H9 (cell line): ENCODE data around the gene JARID2. TPM values are rescaled to one million over a fixed set of nuclear protein-coding genes. Genes with fewer than 3 reads are reported as not detected.

Experiments used
- DNase-seq: peaks from one replicate; pipeline ENCODE4 v3.0.0-alpha.2; 2017
- H2AFZ ChIP-seq: one replicate; pipeline ENCODE4 v1.6.1; 2013; ENCODE audit warnings: mild to moderate bottlenecking, low read length, control low read depth, moderate library complexity
- H2AK5ac ChIP-seq: 2 replicates; pipeline ENCODE4 v1.6.1; 2013; ENCODE audit warnings: low read length, control low read depth, mixed read lengths; ENCODE audit not compliant: insufficient read length
- H2BK120ac ChIP-seq: one replicate; pipeline ENCODE4 v1.6.1; 2013; ENCODE audit warnings: low read depth, mild to moderate bottlenecking, low read length, control low read depth, inconsistent platforms; ENCODE audit not compliant: poor library complexity, severe bottlenecking
- H2BK12ac ChIP-seq: 2 replicates; pipeline ENCODE4 v1.6.1; 2013; ENCODE audit warnings: low read length, control low read depth, mixed read lengths, low read depth; ENCODE audit not compliant: insufficient read length
- H2BK15ac ChIP-seq: 2 replicates; pipeline ENCODE4 v1.6.1; 2013; ENCODE audit warnings: low read depth, low read length, control low read depth
- H2BK20ac ChIP-seq: one replicate; pipeline ENCODE4 v1.6.1; 2013; ENCODE audit warnings: low read depth, mild to moderate bottlenecking, low read length, control low read depth, inconsistent platforms; ENCODE audit not compliant: poor library complexity, severe bottlenecking
- H2BK5ac ChIP-seq: 2 replicates; pipeline ENCODE4 v1.6.1; 2013; ENCODE audit warnings: low read length, control low read depth, mixed read lengths; ENCODE audit not compliant: insufficient read length
- H3K14ac ChIP-seq: 2 replicates; pipeline ENCODE4 v1.6.1; 2013; ENCODE audit warnings: low read length, control low read depth; ENCODE audit not compliant: insufficient read depth
- H3K18ac ChIP-seq: 2 replicates; pipeline ENCODE4 v1.6.1; 2013; ENCODE audit warnings: low read depth, mild to moderate bottlenecking, mixed read lengths, low read length, control low read depth; ENCODE audit not compliant: insufficient read length
- H3K23ac ChIP-seq: 2 replicates; pipeline ENCODE4 v1.6.1; 2013; ENCODE audit warnings: low read length, control low read depth, mixed read lengths, low read depth; ENCODE audit not compliant: insufficient read length
- H3K23me2 ChIP-seq: 2 replicates; pipeline ENCODE4 v1.6.1; 2013; ENCODE audit warnings: low read depth, mild to moderate bottlenecking, mixed read lengths, low read length, control low read depth; ENCODE audit not compliant: insufficient read length, poor library complexity, severe bottlenecking
- H3K27ac ChIP-seq: 2 replicates; pipeline ENCODE4 v1.5.1; 2013; ENCODE audit warnings: low read length, control low read depth, mixed read lengths, low read depth; ENCODE audit not compliant: insufficient read length
- H3K27me3 ChIP-seq: 2 replicates; pipeline ENCODE4 v1.6.1; 2013; ENCODE audit warnings: low read length, control low read depth, inconsistent platforms; ENCODE audit not compliant: insufficient read depth
- H3K4ac ChIP-seq: 2 replicates; pipeline ENCODE4 v1.6.1; 2013; ENCODE audit warnings: low read depth, mild to moderate bottlenecking, control low read depth, inconsistent platforms, low read length, moderate library complexity
- H3K4me1 ChIP-seq: 2 replicates; pipeline ENCODE4 v1.6.1; 2013; ENCODE audit warnings: low read length, control low read depth, inconsistent platforms; ENCODE audit not compliant: insufficient read depth
- H3K4me2 ChIP-seq: 2 replicates; pipeline ENCODE4 v1.6.1; 2013; ENCODE audit warnings: low read length, control low read depth, mixed read lengths; ENCODE audit not compliant: insufficient read length, insufficient read depth
- H3K56ac ChIP-seq: 2 replicates; pipeline ENCODE4 v1.6.1; 2013; ENCODE audit warnings: low read depth, mild to moderate bottlenecking, mixed read lengths, low read length, control low read depth; ENCODE audit not compliant: insufficient read length
- H3K79me1 ChIP-seq: 2 replicates; pipeline ENCODE4 v1.6.1; 2013; ENCODE audit warnings: low read depth, mild to moderate bottlenecking, moderate library complexity, low read length, control low read depth, inconsistent platforms; ENCODE audit not compliant: insufficient read depth, poor library complexity, severe bottlenecking
- H3K79me2 ChIP-seq: 2 replicates; pipeline ENCODE4 v1.6.1; 2013; ENCODE audit warnings: low read length, control low read depth, inconsistent platforms; ENCODE audit not compliant: insufficient read depth
- H3K9ac ChIP-seq: 2 replicates; pipeline ENCODE4 v1.6.1; 2013; ENCODE audit warnings: low read length, control low read depth, mixed read lengths; ENCODE audit not compliant: insufficient read length; ENCODE audit errors: extremely low read depth
- H3K9me3 ChIP-seq: one replicate; pipeline ENCODE4 v1.6.1; 2013; ENCODE audit warnings: low read depth, low read length, inconsistent platforms; ENCODE audit not compliant: control insufficient read depth
- H3T11ph ChIP-seq: one replicate; pipeline ENCODE4 v1.6.1; 2013; ENCODE audit warnings: mild to moderate bottlenecking, low read length, control low read depth, inconsistent platforms
- H4K20me1 ChIP-seq: one replicate; pipeline ENCODE4 v1.6.1; 2013; ENCODE audit not compliant: control insufficient read depth, insufficient read length, insufficient read depth
- H4K5ac ChIP-seq: 2 replicates; pipeline ENCODE4 v1.6.1; 2013; ENCODE audit warnings: low read depth, mild to moderate bottlenecking, mixed read lengths, low read length, control low read depth; ENCODE audit not compliant: insufficient read length
- H4K8ac ChIP-seq: replicated peaks from 2 replicates; pipeline ENCODE4 v1.6.1; 2013; ENCODE audit warnings: low read length, control low read depth, mixed read lengths, low read depth; ENCODE audit not compliant: insufficient read length
- H4K91ac ChIP-seq: 2 replicates; pipeline ENCODE4 v1.6.1; 2013; ENCODE audit warnings: low read depth, mild to moderate bottlenecking, moderate library complexity, mixed read lengths, low read length, control low read depth; ENCODE audit not compliant: insufficient read length
- H3K27ac Mint-ChIP-seq, 3 experiments: 2 replicates in 2 of 3; 3 replicates in 1 of 3; pipeline ENCODE4 v1.8.0; 2020 to 2021; ENCODE audit warnings: mixed read lengths in 3 of 3, mild to moderate bottlenecking in 1 of 3, moderate library complexity in 1 of 3
- H3K27me3 Mint-ChIP-seq: 2 replicates; pipeline ENCODE4 v1.8.0; 2021; ENCODE audit warnings: low read depth, mild to moderate bottlenecking, moderate library complexity, mixed read lengths
- H3K36me3 Mint-ChIP-seq, 3 experiments: 2 replicates in 2 of 3; 3 replicates in 1 of 3; pipeline ENCODE4 v1.8.0; 2020 to 2021; ENCODE audit warnings: low read depth in 3 of 3, mixed read lengths in 3 of 3; ENCODE audit not compliant: insufficient read depth in 1 of 3
- H3K4me1 Mint-ChIP-seq, 2 experiments: 2 replicates each; pipeline ENCODE4 v1.8.0; 2020; ENCODE audit warnings: mixed read lengths in 2 of 2
- H3K4me3 Mint-ChIP-seq, 2 experiments: 2 replicates in 1 of 2; 3 replicates in 1 of 2; pipeline ENCODE4 v1.8.0; 2020 to 2021; ENCODE audit warnings: mild to moderate bottlenecking in 2 of 2, mixed read lengths in 2 of 2, moderate library complexity in 1 of 2
- H3K9me3 Mint-ChIP-seq, 2 experiments: 2 replicates in 1 of 2; 3 replicates in 1 of 2; pipeline ENCODE4 v1.8.0; 2020; ENCODE audit warnings: mild to moderate bottlenecking in 2 of 2, mixed read lengths in 2 of 2, moderate library complexity in 1 of 2
- WGBS: extraction: QIAGEN DNeasy Blood & Tissue Kit; methylation state at CpG from one replicate; pipeline ENCODE4 v1.1.7; 2013; ENCODE audit warnings: missing lambda C conversion rate, low lambda C conversion rate, mixed read lengths; ENCODE audit not compliant: insufficient read length; ENCODE audit errors: extremely low coverage; 5-methylcytosine and 5-hydroxymethylcytosine counted together
- total RNA-seq: library from RNA; stranded (reverse); gene quantifications from 2 replicates; pipeline ENCODE4 v1.2.1, GENCODE V29; 2021
- TF ChIP-seq, protein P1 (sequence below): fragments of 200-600 bp; sonication (generic); conservative IDR thresholded peaks from 3 replicates; pipeline ENCODE4 v1.8.0; 2021; ENCODE audit warnings: antibody characterized with exemption, mild to moderate bottlenecking

Gene JARID2
- total RNA-seq, 1 experiment from 2014 or later: 174 TPM

DNA sequence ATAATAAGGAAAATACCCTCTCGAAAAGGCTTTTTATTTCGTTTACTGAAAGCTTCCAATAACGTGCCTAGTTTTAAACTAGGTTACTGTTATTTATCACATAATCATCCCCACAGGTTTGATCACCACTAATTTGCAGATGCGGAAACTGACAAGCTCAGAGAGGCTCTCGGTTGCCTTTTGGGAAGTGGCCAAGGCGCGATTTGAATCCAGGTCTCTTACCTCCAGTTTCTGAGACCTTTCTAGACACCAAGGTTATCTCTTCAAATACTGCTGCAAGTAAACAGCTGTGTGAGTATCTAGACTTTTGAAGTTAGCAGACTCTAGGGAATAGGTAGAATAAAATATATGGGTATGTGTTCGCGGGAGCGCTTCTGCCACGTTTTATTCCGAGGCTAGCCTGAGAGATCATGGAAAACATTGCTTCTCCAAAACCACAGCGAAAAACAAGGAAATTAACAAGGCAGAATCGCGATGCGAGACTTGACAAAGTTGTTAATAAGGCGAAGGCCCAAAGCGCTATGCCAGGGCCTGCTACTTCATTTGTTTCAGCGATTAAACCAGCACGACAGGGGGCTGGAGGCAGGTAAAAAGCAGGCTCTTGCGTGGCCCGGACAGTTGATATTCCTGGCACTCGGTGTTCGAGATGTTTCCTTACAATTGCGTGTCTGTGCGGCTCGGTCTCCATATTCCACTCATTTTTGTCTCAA, 1.8 kb upstream of the JARID2 start:
- H3K79me2 ChIP-seq: peaks cover 25% of the 10 kb centered on the region
- no peaks in the 10 kb centered on the region for H3K79me1 ChIP-seq
- no peak overlapping the region for H4K5ac ChIP-seq
- Mint-ChIP-seq H3K4me1 (peaks cover 47 to 49% of the 10 kb centered on the region in 2 experiments), H3K27ac (peak overlapping the region; percentile 91 to 98 (median 94)), H3K27me3 (no peaks in the 10 kb centered on the region), H3K4me3 (peak overlapping the region; percentile 93 to 99), H3K36me3 (peaks cover 19 to 22% (median 21%) of the 10 kb centered on the region in 3 experiments), H3K9me3 (peaks cover 4 to 14% of the 10 kb centered on the region in 2 experiments)
- H3K14ac ChIP-seq: peak overlapping the region; percentile 61; the same call in 1 of the 2 replicates
- H2BK12ac ChIP-seq: no peak overlapping the region
- no peak overlapping the region for H3K18ac ChIP-seq
- H3K4me1 ChIP-seq: peaks cover 6% of the 10 kb centered on the region
- H2AFZ ChIP-seq: no peak overlapping the region
- peaks cover 3% of the 10 kb centered on the region for H4K20me1 ChIP-seq
- peak overlapping the region; percentile 62 for H2BK5ac ChIP-seq
- H2BK20ac ChIP-seq: no peak overlapping the region
- H2AK5ac ChIP-seq: no peak overlapping the region
- H2BK15ac ChIP-seq: no peak overlapping the region
- H3K27ac ChIP-seq: peak overlapping the region; percentile 83
- TF ChIP-seq, protein P1, sequence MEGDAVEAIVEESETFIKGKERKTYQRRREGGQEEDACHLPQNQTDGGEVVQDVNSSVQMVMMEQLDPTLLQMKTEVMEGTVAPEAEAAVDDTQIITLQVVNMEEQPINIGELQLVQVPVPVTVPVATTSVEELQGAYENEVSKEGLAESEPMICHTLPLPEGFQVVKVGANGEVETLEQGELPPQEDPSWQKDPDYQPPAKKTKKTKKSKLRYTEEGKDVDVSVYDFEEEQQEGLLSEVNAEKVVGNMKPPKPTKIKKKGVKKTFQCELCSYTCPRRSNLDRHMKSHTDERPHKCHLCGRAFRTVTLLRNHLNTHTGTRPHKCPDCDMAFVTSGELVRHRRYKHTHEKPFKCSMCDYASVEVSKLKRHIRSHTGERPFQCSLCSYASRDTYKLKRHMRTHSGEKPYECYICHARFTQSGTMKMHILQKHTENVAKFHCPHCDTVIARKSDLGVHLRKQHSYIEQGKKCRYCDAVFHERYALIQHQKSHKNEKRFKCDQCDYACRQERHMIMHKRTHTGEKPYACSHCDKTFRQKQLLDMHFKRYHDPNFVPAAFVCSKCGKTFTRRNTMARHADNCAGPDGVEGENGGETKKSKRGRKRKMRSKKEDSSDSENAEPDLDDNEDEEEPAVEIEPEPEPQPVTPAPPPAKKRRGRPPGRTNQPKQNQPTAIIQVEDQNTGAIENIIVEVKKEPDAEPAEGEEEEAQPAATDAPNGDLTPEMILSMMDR: no peak
- WGBS: no CpG with 5 or more reads among the region's 27 CpGs
- H3K4ac ChIP-seq: no peak overlapping the region
- no peak overlapping the region for H4K91ac ChIP-seq
- no peak overlapping the region for H2BK120ac ChIP-seq
- H3K56ac ChIP-seq: no peak overlapping the region
- peak overlapping the region; percentile 99 for H3K4me2 ChIP-seq
- no peak overlapping the region for H3T11ph ChIP-seq
- H3K9ac ChIP-seq: peak overlapping the region; percentile 80
- no peaks in the 10 kb centered on the region for H3K9me3 ChIP-seq
- peaks cover 16% of the 10 kb centered on the region for H3K23me2 ChIP-seq
- peak; percentile 66 for DNase-seq
- no peak overlapping the region for H3K23ac ChIP-seq
- no peak overlapping the region for H4K8ac ChIP-seq
- no peaks in the 10 kb centered on the region for H3K27me3 ChIP-seq
